HEK293 (cell line): ENCODE measurements around the gene SYNGR1.

ENCODE experiments used
- CTCF ChIP-seq: fragments of 450-650 bp; formaldehyde crosslinking; IDR thresholded peaks from 2 replicates; pipeline ENCODE4 v1.5.1; 2016; ENCODE audit warnings: missing biosample characterization, missing genetic modification characterization
- GFI1B ChIP-seq: fragments of 450-650 bp; formaldehyde crosslinking; IDR thresholded peaks from 2 replicates; pipeline ENCODE4 v1.5.1; 2016; ENCODE audit warnings: missing biosample characterization, missing genetic modification characterization
- REST ChIP-seq: fragments of 450-650 bp; formaldehyde crosslinking; IDR thresholded peaks from 2 replicates; pipeline ENCODE4 v1.5.1; 2016; ENCODE audit warnings: missing biosample characterization, missing genetic modification characterization
- SP3 ChIP-seq: fragments of 450-650 bp; formaldehyde crosslinking; IDR thresholded peaks from 2 replicates; pipeline ENCODE4 v1.5.1; 2016; ENCODE audit warnings: missing biosample characterization, missing genetic modification characterization
- YY1 ChIP-seq: fragments of 450-650 bp; formaldehyde crosslinking; IDR thresholded peaks from 2 replicates; pipeline ENCODE4 v1.5.1; 2018; ENCODE audit warnings: missing biosample characterization, missing genetic modification characterization
- ZBTB17 ChIP-seq: fragments of 450-650 bp; formaldehyde crosslinking; IDR thresholded peaks from 2 replicates; pipeline ENCODE4 v1.5.1; 2016; ENCODE audit warnings: missing biosample characterization, missing genetic modification characterization
- ZBTB20 ChIP-seq: fragments of 450-650 bp; formaldehyde crosslinking; IDR thresholded peaks from 2 replicates; pipeline ENCODE4 v1.5.1; 2016; ENCODE audit warnings: missing biosample characterization, missing genetic modification characterization
- ZNF202 ChIP-seq: fragments of 450-650 bp; formaldehyde crosslinking; IDR thresholded peaks from 2 replicates; pipeline ENCODE4 v1.5.1; 2016; ENCODE audit warnings: missing biosample characterization, missing genetic modification characterization, borderline replicate concordance
- ZNF280C ChIP-seq: fragments of 450-650 bp; formaldehyde crosslinking; IDR thresholded peaks from 2 replicates; pipeline ENCODE4 v1.5.1; 2016; ENCODE audit warnings: missing biosample characterization, missing genetic modification characterization
- ZNF398 ChIP-seq: fragments of 450-650 bp; formaldehyde crosslinking; IDR thresholded peaks from 2 replicates; pipeline ENCODE4 v1.5.1; 2017; ENCODE audit warnings: missing biosample characterization, missing genetic modification characterization
- ZNF548 ChIP-seq: fragments of 450-650 bp; formaldehyde crosslinking; IDR thresholded peaks from 2 replicates; pipeline ENCODE4 v1.5.1; 2016; ENCODE audit warnings: missing biosample characterization, missing genetic modification characterization
- ZNF549 ChIP-seq: fragments of 450-650 bp; IDR thresholded peaks from 2 replicates; pipeline ENCODE4 v1.5.1; 2018; ENCODE audit warnings: missing biosample characterization, missing genetic modification characterization, mild to moderate bottlenecking, inconsistent platforms, moderate library complexity
- ZNF558 ChIP-seq: fragments of 450-650 bp; formaldehyde crosslinking; IDR thresholded peaks from 2 replicates; pipeline ENCODE4 v1.5.1; 2016; ENCODE audit warnings: missing biosample characterization, missing genetic modification characterization
- ZNF792 ChIP-seq: fragments of 450-650 bp; formaldehyde crosslinking; IDR thresholded peaks from 2 replicates; pipeline ENCODE4 v1.5.1; 2016; ENCODE audit warnings: missing biosample characterization, missing genetic modification characterization

- TF ChIP-seq CTCF (peak; percentile 86), ZNF558 (tag by site-specific recombination) (no peak), ZBTB17 (tag by site-specific recombination) (no peak; the same call in none of the 2 replicates), ZNF792 (tag by site-specific recombination) (no peak), YY1 (tag by site-specific recombination) (peak; percentile 93), ZBTB20 (tag by site-specific recombination) (no peak), GFI1B (tag by site-specific recombination) (no peak), ZNF549 (tag by site-specific recombination) (no peak), ZNF202 (tag by site-specific recombination) (no peak), SP3 (tag by site-specific recombination) (peak; percentile 93), ZNF548 (no peak), ZNF280C (tag by site-specific recombination) (no peak), ZNF398 (tag by site-specific recombination) (no peak), REST (tag by site-specific recombination) (no peak; the same call in 1 of the 2 replicates)
Measured at GRCh38 chr22:39319284-39320022, 30.3 kb upstream of the SYNGR1 start, which contains the start of gene RPL3.
